ENCODE measurements around the gene AP2S1.
"Not testable (repeated sequence)": the region's sequence is repeated elsewhere in the genome, so short reads cannot be mapped to it uniquely, and the experiment has no call there.

Gene AP2S1

DNA sequence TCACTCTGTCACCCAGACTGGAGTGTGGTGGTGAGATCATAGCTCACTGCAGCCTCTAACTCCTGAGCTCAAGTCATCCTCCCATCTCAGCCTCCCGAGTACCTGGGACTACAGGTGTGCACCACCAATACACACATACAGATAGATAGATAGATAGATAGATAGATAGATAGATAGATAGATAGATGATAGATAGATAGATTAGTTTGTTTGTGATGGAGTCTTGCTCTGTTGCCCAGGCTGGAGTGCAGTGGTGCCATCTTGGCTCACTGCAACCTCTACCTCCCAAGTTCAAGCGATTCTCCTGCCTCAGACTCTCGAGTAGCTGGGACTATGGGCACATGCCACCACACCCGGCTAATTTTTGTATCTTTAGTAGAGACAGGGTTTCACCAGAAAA is 46.2 kb downstream of the AP2S1 start:
- not testable (repeated sequence) for DNase-seq (ENCODE audit: low spot score)

- no peak for DNase-seq (ENCODE audit: low spot score)
Observed at GRCh38 chr19:46803555-46803954, 47.1 kb downstream of the AP2S1 start.

DNA sequence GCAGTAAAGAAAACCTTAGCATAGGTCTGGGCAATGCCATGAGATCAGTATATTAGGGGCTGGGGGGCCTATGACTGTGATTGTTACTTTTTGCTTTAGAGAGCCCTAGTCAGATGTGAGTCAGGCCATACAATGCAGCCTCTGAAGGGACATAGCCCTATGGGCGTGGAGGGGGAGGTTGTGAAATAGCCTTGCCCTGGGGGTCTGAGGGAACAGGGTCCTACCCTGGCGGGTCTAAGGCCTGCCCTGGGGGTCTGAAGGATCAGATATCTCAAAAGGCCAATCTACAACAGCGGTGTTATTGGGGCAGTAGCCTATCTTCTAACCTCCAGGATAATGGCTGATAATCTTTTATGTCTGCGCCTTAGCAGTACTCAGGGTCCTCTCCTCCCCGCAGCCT is 48.5 kb downstream of the AP2S1 start:
- DNase-seq (ENCODE audit: low spot score): no peak

GRCh38 chr19:46798713-46799112 is 51.9 kb downstream of the AP2S1 start:
- no peak for DNase-seq (ENCODE audit: low spot score)

DNA sequence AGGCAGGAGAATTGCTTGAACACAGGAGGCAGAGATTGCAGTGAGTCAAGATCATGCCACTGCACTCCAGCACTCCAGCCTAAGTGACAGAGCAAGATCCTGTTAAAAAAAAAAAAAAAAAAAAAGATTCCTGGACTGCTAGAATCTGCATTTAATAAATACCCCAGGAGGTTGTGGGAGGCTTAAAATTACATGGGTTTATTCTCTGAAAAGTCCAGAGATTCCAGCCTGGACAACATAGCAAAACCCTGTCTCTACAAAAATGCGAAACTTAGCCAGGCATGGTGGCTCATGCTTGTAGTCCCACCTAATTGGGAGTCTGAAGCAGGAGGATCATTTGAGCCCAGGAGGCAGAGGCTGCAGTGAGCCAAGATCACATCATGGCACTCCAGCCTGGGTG is 52.8 kb downstream of the AP2S1 start:
- DNase-seq (ENCODE audit: low spot score): no peak

GRCh38 chr19:46791944-46792343 is 58.7 kb downstream of the AP2S1 start:
- DNase-seq (ENCODE audit: low spot score): peak; percentile 63

DNA sequence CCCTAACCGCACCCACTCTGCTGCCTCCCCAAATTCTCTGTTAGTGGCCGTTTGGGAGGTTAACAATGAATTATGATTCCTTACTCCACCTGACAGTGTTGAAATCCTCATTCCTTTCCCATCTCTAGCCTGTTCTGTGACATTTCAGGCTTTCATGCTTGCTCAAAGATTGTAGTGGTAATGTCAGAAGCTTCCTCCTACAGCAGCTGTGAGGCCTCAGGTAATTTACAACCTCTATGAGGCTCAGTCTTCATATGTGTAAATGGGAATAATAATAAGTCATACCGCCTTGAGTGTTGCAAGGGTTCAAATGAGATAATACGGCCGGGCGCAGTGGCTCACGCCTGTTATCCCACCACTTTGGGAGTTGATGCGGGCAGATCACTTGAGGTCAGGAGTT is 61.3 kb downstream of the AP2S1 start:
- no peak for DNase-seq (ENCODE audit: low spot score)

DNA sequence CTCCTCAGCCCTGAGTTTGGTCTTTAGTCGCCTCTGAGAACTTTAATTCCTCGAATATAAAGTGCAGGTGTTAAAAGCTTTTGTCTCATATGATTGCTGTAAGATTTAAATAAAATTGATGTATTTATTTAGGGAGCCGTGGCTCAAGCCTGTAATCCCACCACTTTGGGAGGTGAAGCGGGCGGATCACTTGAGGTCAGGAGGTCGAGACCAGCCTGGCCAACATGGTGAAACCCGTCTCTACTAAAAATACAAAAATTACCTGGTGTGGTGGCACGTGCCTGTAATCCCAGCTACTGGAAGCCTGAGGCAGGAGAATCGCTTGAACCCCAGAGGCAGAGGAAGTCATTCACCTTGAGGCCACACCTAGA is 61.7 kb downstream of the AP2S1 start:
- DNase-seq (ENCODE audit: low spot score): no peak

- DNase-seq (ENCODE audit: low spot score): peak; percentile 99
Observed at GRCh38 chr19:46788262-46788967, 62.2 kb downstream of the AP2S1 start, which contains the start of gene SLC1A5. SLC1A5 (minus strand) TSS chr19:46788594; CDS start chr19:46787965, 629 bp downstream.

Data from activated CD4-positive, alpha-beta T cell treated with anti-CD3 and anti-CD28 coated beads, Interleukin-2, Interleukin-4, amounts not matched to agents 100 ng/mL and 50 ng/mL, durations not matched to agents 16 hours and 8 hours (primary cell).